Smooth muscle cell (in vitro differentiated cells): ENCODE measurements around the gene CTNND2. TPM values are rescaled to one million over a fixed set of nuclear protein-coding genes. Genes with fewer than 3 reads are reported as not detected.

Experiments
- DNase-seq: peaks from one replicate; lab custom pipeline; 2025; ENCODE audit not compliant: unreplicated experiment; lab: John Stamatoyannopoulos, UW
- H2AFZ ChIP-seq: fragments of 200-600 bp; sonication (generic); 2 replicates; pipeline ENCODE4 v1.6.0; 2016; ENCODE audit warnings: antibody characterized with exemption, low read depth, mild to moderate bottlenecking
- H3F3A ChIP-seq: fragments of 200-600 bp; sonication (generic); 2 replicates; pipeline ENCODE4 v1.6.0; 2017; ENCODE audit warnings: antibody characterized with exemption, low read depth
- H3K27ac ChIP-seq: fragments of 200-600 bp; sonication (generic); 2 replicates; pipeline ENCODE4 v1.5.1; 2016; ENCODE audit warnings: low read depth, mild to moderate bottlenecking
- H3K27me3 ChIP-seq: fragments of 200-600 bp; sonication (generic); 2 replicates; pipeline ENCODE4 v1.6.1; 2016; ENCODE audit warnings: low read depth, mild to moderate bottlenecking
- H3K36me3 ChIP-seq: fragments of 200-600 bp; sonication (generic); 2 replicates; pipeline ENCODE4 v1.5.1; 2016; ENCODE audit warnings: low read depth
- H3K4me1 ChIP-seq: fragments of 200-600 bp; sonication (generic); 2 replicates; pipeline ENCODE4 v1.5.1; 2016; ENCODE audit warnings: low read depth
- H3K4me2 ChIP-seq: fragments of 200-600 bp; sonication (generic); 2 replicates; pipeline ENCODE4 v1.6.0; 2016; ENCODE audit warnings: mild to moderate bottlenecking
- H3K4me3 ChIP-seq: fragments of 200-600 bp; sonication (generic); 2 replicates; pipeline ENCODE4 v1.5.1; 2016; ENCODE audit warnings: mild to moderate bottlenecking
- H3K79me2 ChIP-seq: fragments of 200-600 bp; sonication (generic); 2 replicates; pipeline ENCODE4 v1.6.0; 2016; ENCODE audit warnings: low read depth, mild to moderate bottlenecking
- H3K9ac ChIP-seq: fragments of 200-600 bp; sonication (generic); 2 replicates; pipeline ENCODE4 v1.6.0; 2016; ENCODE audit warnings: low read depth
- H3K9me3 ChIP-seq: fragments of 200-600 bp; sonication (generic); replicated peaks from 2 replicates; pipeline ENCODE4 v1.5.1; 2016; ENCODE audit warnings: low read depth
- H4K20me1 ChIP-seq: fragments of 200-600 bp; sonication (generic); 2 replicates; pipeline ENCODE4 v1.6.0; 2016; ENCODE audit warnings: low read depth
- WGBS: methylation state at CpG from one replicate; pipeline ENCODE4 v1.1.7; 2016; ENCODE audit warnings: low lambda C conversion rate; 5-methylcytosine and 5-hydroxymethylcytosine counted together
- polyA plus RNA-seq: library from polyadenylated mRNA; unstranded; fragments of >200 nt; fragmentation: Nextera tagmentation; extraction: Ambion mirVana; gene quantifications from 2 replicates; pipeline ENCODE4 v1.2.1, GENCODE V29; 2016
- total RNA-seq: library from RNA; depleted of rRNA; stranded (reverse); fragments of >200 nt; gene quantifications from 2 replicates; pipeline ENCODE4 v1.2.3, GENCODE V29; 2014
- TF ChIP-seq, protein P1 (sequence below): fragments of 200-600 bp; sonication (generic); IDR thresholded peaks from 2 replicates; pipeline ENCODE4 v1.5.1; 2017; ENCODE audit warnings: borderline replicate concordance, mild to moderate bottlenecking, antibody characterized with exemption; ENCODE audit not compliant: insufficient read depth, poor library complexity, severe bottlenecking

The CTNND2 gene
- total and polyA plus RNA-seq, 2 experiments from 2014 or later: 2.7 to 5.8 TPM

DNA sequence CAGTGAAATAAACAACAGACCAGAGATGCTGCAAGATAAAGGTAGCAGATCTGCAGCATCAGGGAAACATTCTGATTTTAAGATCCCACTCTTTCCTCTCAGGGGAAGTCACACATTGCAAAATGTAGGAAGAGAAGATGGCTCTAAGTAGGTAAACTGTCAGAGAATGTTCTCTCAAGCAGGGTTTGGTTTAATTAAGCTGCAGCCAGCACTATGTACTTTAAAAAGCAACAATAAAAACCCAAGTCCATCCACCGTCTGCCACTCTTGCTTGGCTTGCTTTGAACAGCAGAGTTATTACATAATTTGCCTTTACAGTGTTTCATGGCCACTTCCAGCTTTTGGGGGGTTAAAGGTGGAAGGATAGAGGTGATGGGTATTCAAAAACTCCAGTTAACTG lies 800.0 kb downstream of the CTNND2 start:
- TF ChIP-seq, protein P1, sequence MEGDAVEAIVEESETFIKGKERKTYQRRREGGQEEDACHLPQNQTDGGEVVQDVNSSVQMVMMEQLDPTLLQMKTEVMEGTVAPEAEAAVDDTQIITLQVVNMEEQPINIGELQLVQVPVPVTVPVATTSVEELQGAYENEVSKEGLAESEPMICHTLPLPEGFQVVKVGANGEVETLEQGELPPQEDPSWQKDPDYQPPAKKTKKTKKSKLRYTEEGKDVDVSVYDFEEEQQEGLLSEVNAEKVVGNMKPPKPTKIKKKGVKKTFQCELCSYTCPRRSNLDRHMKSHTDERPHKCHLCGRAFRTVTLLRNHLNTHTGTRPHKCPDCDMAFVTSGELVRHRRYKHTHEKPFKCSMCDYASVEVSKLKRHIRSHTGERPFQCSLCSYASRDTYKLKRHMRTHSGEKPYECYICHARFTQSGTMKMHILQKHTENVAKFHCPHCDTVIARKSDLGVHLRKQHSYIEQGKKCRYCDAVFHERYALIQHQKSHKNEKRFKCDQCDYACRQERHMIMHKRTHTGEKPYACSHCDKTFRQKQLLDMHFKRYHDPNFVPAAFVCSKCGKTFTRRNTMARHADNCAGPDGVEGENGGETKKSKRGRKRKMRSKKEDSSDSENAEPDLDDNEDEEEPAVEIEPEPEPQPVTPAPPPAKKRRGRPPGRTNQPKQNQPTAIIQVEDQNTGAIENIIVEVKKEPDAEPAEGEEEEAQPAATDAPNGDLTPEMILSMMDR: no peak
- 86% methylated on average over 1 of the region's 1 CpG for WGBS
- Histone ChIP-seq H3K4me2 (no peak overlapping the region), H3K9ac (no peak overlapping the region), H3K4me3 (no peak overlapping the region), H3F3A (no peaks in the 10 kb centered on the region), H3K4me1 (no peaks in the 10 kb centered on the region), H3K9me3 (no peaks in the 10 kb centered on the region), H3K27ac (no peak overlapping the region), H4K20me1 (no peaks in the 10 kb centered on the region), H3K36me3 (no peaks in the 10 kb centered on the region), H3K79me2 (no peaks in the 10 kb centered on the region), H3K27me3 (no peaks in the 10 kb centered on the region), H2AFZ (no peak overlapping the region)
- no peak for DNase-seq

DNA sequence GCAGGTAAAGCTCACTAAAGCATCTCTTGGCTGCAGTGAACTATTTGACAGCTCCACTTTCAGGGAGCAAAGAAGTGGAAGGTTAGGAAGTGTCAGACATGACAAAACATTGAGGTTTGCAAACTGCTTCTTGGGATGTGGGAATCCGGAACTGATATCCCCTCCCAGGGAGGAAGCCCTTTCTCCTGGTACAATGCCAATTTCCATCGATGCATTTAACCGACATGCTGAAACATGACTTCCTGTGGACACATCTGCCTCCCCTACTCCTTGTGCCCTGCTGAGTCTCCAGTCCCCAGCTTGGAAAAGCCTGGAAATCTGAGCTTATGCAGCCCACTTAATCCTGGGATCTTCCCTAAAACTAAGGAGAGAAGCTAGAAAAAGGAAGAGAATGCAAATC lies 820.1 kb downstream of the CTNND2 start:
- DNase-seq: no peak

DNA sequence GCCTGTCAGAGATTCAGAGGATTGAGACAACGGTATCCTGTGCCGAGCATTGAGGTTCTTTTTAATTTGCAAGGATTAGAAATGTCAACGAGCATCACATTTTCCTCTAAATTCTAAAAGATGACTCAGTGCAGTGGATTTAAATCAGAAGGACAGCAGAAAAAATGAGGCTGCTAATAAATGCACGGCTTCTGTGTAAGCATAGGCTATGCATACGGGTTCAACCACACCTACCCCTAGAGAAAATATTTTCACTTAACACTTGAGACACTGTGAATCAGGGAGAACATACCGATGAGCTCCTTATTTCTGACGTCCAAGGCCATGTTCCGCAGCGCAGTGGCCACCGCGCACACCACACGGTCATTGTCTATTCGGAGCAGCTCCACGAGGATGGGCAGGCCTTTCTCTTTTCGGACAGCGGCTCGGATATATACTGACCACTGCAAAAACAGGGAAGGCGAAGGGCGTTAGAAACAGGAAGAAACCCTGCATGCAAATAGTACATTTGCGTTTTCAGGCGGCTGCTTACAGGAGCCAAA lies 821.8 kb downstream of the CTNND2 start:
- H2AFZ ChIP-seq: no peak overlapping the region
- H3K4me3 ChIP-seq: no peak overlapping the region
- no peaks in the 10 kb centered on the region for H3K79me2 ChIP-seq
- no peak overlapping the region for H3K4me2 ChIP-seq
- H3K36me3 ChIP-seq: no peaks in the 10 kb centered on the region
- DNase-seq: no peak
- H3K9me3 ChIP-seq: peaks cover 6% of the 10 kb centered on the region
- TF ChIP-seq, protein P1: no peak
- H4K20me1 ChIP-seq: no peaks in the 10 kb centered on the region
- no peak overlapping the region for H3K27ac ChIP-seq
- H3K9ac ChIP-seq: no peak overlapping the region
- H3K27me3 ChIP-seq: no peaks in the 10 kb centered on the region
- WGBS: 88% methylated on average over 21 of the region's 21 CpGs
- H3K4me1 ChIP-seq: no peaks in the 10 kb centered on the region
- H3F3A ChIP-seq: no peaks in the 10 kb centered on the region

More for the DNA sequence above, 820.1 kb downstream of the CTNND2 start:
- H3K4me1 ChIP-seq: no peaks in the 10 kb centered on the region
- WGBS: 87% methylated on average over 3 of the region's 3 CpGs
- peaks cover 6% of the 10 kb centered on the region for H3K9me3 ChIP-seq
- no peaks in the 10 kb centered on the region for H3F3A ChIP-seq
- H3K4me2 ChIP-seq: no peak overlapping the region
- TF ChIP-seq, protein P1: no peak
- no peaks in the 10 kb centered on the region for H3K79me2 ChIP-seq
- H3K36me3 ChIP-seq: no peaks in the 10 kb centered on the region
- H3K4me3 ChIP-seq: no peak overlapping the region
- H4K20me1 ChIP-seq: no peaks in the 10 kb centered on the region
- H2AFZ ChIP-seq: no peak overlapping the region
- H3K27ac ChIP-seq: no peak overlapping the region
- no peak overlapping the region for H3K9ac ChIP-seq
- H3K27me3 ChIP-seq: no peaks in the 10 kb centered on the region

DNA sequence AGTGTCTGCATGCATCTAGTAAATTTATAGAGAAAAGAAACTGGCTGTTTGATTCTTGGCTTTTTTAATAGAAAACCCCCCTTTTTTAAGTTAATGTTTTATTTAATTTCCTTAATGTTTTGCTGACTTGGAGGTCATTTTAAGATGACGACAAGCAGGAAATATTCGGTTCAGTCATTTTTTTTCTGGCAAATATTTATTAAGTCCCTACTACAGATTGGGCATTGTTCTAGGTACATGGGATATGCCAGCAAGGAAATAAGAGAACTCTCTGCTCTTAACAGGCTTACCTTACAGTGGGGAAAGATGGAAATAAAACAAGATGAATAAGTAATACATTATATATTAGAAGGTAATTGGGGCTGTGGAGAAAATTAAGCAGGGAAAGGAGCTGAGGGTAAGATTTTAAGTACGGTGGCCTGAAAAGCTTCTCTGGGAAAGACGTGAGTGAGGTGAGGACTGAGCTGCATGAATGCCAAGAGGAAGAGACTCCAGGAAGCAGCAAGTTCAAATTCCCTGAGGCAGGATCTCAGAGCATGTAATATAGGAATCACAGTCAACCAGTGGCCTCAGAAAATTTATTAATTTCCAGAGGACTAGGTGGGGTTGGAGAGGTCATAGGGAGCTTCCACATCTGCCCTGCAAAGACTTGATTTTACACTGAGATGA lies 827.2 kb downstream of the CTNND2 start:
- no peaks in the 10 kb centered on the region for H3F3A ChIP-seq
- no peaks in the 10 kb centered on the region for H3K79me2 ChIP-seq
- H3K4me2 ChIP-seq: no peak overlapping the region
- H3K9me3 ChIP-seq: no peaks in the 10 kb centered on the region
- H3K27ac ChIP-seq: no peak overlapping the region
- TF ChIP-seq, protein P1: no peak
- H3K4me3 ChIP-seq: no peak overlapping the region
- H3K4me1 ChIP-seq: no peaks in the 10 kb centered on the region
- no peaks in the 10 kb centered on the region for H4K20me1 ChIP-seq
- no peaks in the 10 kb centered on the region for H3K36me3 ChIP-seq
- H3K27me3 ChIP-seq: no peaks in the 10 kb centered on the region
- no peak overlapping the region for H3K9ac ChIP-seq
- H2AFZ ChIP-seq: no peak overlapping the region
- no peak for DNase-seq
- 95% methylated on average over 4 of the region's 4 CpGs for WGBS
